ENCODE measurements around the gene KMT2D.

Gene KMT2D

DNA sequence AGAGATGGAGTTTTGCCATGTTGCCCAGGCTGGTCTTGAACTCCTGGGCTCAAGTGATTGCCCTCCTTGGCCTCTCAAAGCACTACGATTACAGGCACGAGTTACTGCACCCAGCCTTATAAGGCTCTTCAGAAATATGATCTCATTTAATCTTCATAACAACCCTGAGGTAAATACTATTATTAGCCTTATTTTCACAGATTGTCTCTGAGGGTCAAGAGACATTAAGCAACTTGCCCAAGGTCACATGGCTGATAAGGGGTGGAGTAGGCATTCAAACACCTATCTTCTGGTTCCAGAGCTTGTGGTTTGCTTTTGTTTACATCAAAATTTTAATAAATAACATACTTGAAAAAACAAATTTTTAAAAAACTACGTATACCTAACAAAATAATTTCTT is 47.2 kb downstream of the KMT2D start:
- no peak for DNase-seq

DNA sequence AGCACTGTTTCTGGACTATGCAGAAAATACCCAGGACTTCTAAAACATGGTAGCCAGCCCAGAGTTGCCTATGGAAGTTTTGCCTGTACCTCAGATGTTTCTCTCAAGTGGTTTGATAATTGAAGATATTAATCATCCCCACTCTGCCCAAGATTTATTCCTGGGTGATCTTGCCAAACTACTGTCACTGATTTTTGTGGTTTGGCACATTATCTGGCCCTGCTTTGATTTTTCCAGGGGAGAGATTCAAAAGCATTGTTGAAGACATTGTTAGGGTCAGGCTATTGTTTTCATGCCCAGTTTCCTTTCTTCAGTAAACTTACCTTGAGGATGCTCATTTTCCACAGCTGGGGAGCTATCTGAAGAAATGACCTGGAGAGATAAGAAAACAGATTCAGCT is 47.9 kb downstream of the KMT2D start:
- no peak for DNase-seq

Measured in NCI-H526 treated with DMSO at 0.1 percent for 48 hours (cell line).